ENCODE data around the gene HNRNPLL. TPM values are rescaled to one million over a fixed set of nuclear protein-coding genes. Genes with fewer than 3 reads are reported as not detected.

HNRNPLL gene
- total RNA-seq, 1 donor from 2014 or later, result 55.9 TPM

DNA sequence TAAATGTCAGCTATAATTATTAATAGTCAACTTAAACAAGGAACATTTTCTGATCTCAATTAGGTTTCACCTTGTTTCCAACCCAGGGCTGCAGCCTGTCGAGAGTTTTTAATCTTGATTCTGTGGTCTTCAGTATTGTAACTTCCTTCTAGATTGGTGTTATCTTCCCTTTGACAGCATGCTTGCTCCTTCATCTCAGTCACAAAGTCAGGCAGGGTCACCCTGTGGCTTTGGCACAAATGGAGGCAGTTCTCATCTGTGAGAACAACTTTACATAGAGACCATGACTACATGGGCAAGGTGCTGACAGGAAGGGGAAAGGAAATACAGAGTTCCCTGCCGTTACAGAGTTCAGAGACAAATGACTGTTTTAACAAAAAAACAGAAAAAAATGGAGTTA, 50.5 kb downstream of the HNRNPLL start:
- no peak overlapping the region for H3K27ac Mint-ChIP-seq (ENCODE audit: unreplicated experiment)

DNA sequence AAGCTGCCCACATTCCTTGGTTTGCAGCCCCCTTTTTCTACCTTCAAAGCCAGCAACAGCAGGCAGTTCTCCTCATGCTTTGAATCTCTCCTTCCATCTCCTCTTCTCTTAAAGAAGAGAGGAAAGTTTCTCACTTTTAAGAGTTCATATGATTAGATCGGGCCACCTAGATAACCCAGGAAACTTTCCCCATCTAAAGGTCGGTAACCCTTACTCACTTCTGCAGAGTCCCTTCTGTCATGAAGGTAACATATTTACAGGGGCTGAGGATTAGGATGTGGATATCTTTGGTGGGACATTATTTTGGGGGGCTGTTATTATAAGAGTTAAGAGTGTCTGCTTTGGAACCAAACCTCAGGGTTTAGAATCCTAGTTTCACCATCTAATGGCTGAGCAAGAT, 51.0 kb downstream of the HNRNPLL start:
- H3K4me3 ChIP-seq (ENCODE audit: insufficient read depth, low read depth, low read length), result no peak overlapping the region
- no peak overlapping the region for H3K27ac ChIP-seq (ENCODE audit: low read depth, low read length)
- FAIRE-seq (no peak), DNase-seq (ENCODE audit: low read depth) (no peak)
- peaks cover 7% of the 10 kb centered on the region for H3K36me3 Mint-ChIP-seq (ENCODE audit: low read depth, unreplicated experiment)
- no peak overlapping the region for H3K27ac Mint-ChIP-seq (ENCODE audit: unreplicated experiment)
- H2AFZ ChIP-seq (ENCODE audit: low read depth, low read length), result no peak overlapping the region
- H3K27me3 ChIP-seq (ENCODE audit: insufficient read depth, low read length), result no peaks in the 10 kb centered on the region
- no peaks in the 10 kb centered on the region for H3K27me3 Mint-ChIP-seq (ENCODE audit: low read depth, unreplicated experiment)
- no peaks in the 10 kb centered on the region for H3K9me3 ChIP-seq (ENCODE audit: insufficient read depth, low read depth, low read length)
- no peak overlapping the region for H3K9ac ChIP-seq (ENCODE audit: low read length)
- no peaks in the 10 kb centered on the region for H3K36me3 ChIP-seq (ENCODE audit: insufficient read depth, low read length)
- H4K20me1 ChIP-seq (ENCODE audit: insufficient read depth, low read length), result peaks cover 11% of the 10 kb centered on the region
- no peak overlapping the region for H3K4me2 ChIP-seq (ENCODE audit: low read length)
- no peak overlapping the region for H3K4me3 Mint-ChIP-seq (ENCODE audit: unreplicated experiment)
- H3K4me1 Mint-ChIP-seq (ENCODE audit: low read depth, unreplicated experiment), result peaks cover 2% of the 10 kb centered on the region
- no peaks in the 10 kb centered on the region for H3K4me1 ChIP-seq (ENCODE audit: insufficient read depth, low read length)
- H3K9me3 Mint-ChIP-seq (ENCODE audit: unreplicated experiment), result no peaks in the 10 kb centered on the region
- TF ChIP-seq, protein P1, sequence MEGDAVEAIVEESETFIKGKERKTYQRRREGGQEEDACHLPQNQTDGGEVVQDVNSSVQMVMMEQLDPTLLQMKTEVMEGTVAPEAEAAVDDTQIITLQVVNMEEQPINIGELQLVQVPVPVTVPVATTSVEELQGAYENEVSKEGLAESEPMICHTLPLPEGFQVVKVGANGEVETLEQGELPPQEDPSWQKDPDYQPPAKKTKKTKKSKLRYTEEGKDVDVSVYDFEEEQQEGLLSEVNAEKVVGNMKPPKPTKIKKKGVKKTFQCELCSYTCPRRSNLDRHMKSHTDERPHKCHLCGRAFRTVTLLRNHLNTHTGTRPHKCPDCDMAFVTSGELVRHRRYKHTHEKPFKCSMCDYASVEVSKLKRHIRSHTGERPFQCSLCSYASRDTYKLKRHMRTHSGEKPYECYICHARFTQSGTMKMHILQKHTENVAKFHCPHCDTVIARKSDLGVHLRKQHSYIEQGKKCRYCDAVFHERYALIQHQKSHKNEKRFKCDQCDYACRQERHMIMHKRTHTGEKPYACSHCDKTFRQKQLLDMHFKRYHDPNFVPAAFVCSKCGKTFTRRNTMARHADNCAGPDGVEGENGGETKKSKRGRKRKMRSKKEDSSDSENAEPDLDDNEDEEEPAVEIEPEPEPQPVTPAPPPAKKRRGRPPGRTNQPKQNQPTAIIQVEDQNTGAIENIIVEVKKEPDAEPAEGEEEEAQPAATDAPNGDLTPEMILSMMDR (IDR thresholded peaks at IDR 0.05; ENCODE audit: insufficient read depth, low read depth, low read length), result no peak
- no peak for TF ChIP-seq EZH2 (IDR thresholded peaks at IDR 0.05; ENCODE audit: insufficient read depth, low read length)
- H3K79me2 ChIP-seq (ENCODE audit: insufficient read depth, low read length), result no peaks in the 10 kb centered on the region

More for the DNA sequence above, 50.5 kb downstream of the HNRNPLL start:
- H3K4me2 ChIP-seq (ENCODE audit: low read length), result no peak overlapping the region
- Mint-ChIP-seq H3K9me3 (ENCODE audit: unreplicated experiment) (no peaks in the 10 kb centered on the region), H3K4me3 (ENCODE audit: unreplicated experiment) (no peak overlapping the region), H3K27me3 (ENCODE audit: low read depth, unreplicated experiment) (no peaks in the 10 kb centered on the region), H3K4me1 (ENCODE audit: low read depth, unreplicated experiment) (peaks cover 2% of the 10 kb centered on the region), H3K36me3 (ENCODE audit: low read depth, unreplicated experiment) (peaks cover 7% of the 10 kb centered on the region)
- H3K4me3 ChIP-seq (ENCODE audit: insufficient read depth, low read depth, low read length), result no peak overlapping the region
- no peaks in the 10 kb centered on the region for H3K27me3 ChIP-seq (ENCODE audit: insufficient read depth, low read length)
- no peaks in the 10 kb centered on the region for H3K4me1 ChIP-seq (ENCODE audit: insufficient read depth, low read length)
- DNase-seq (ENCODE audit: low read depth) (no peak), FAIRE-seq (no peak)
- H2AFZ ChIP-seq (ENCODE audit: low read depth, low read length), result no peak overlapping the region
- no peak for TF ChIP-seq EZH2 (IDR thresholded peaks at IDR 0.05; ENCODE audit: insufficient read depth, low read length)
- TF ChIP-seq, protein P1 (IDR thresholded peaks at IDR 0.05; ENCODE audit: insufficient read depth, low read depth, low read length), result no peak
- no peaks in the 10 kb centered on the region for H3K9me3 ChIP-seq (ENCODE audit: insufficient read depth, low read depth, low read length)
- H3K36me3 ChIP-seq (ENCODE audit: insufficient read depth, low read length), result peaks cover 4% of the 10 kb centered on the region
- H3K79me2 ChIP-seq (ENCODE audit: insufficient read depth, low read length), result no peaks in the 10 kb centered on the region
- H3K9ac ChIP-seq (ENCODE audit: low read length), result no peak overlapping the region
- no peak overlapping the region for H3K27ac ChIP-seq (ENCODE audit: low read depth, low read length)
- peaks cover 11% of the 10 kb centered on the region for H4K20me1 ChIP-seq (ENCODE audit: insufficient read depth, low read length)

DNA sequence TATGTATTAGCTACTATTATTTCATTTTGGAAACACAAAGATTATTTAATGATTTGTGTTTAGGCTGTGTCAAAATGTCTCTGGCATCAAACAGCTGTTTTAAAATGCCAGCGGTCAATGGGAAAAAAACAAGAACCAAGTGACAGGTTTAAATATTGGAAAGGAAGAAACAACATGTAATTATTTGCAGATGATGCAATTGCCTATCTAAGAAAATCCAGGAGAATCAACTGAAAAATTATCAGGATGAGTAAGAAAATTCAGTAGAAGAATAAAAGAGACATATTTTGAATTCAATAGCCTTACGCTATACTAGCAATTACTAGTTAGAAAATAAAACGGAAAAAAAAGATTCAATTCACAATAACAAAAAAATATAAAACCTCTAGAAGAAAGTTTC, 51.6 kb downstream of the HNRNPLL start:
- FAIRE-seq, result no peak
- H3K36me3 ChIP-seq (ENCODE audit: insufficient read depth, low read length), result no peaks in the 10 kb centered on the region
- H3K4me2 ChIP-seq (ENCODE audit: low read length), result no peak overlapping the region
- Mint-ChIP-seq H3K27ac (ENCODE audit: unreplicated experiment) (no peak overlapping the region), H3K9me3 (ENCODE audit: unreplicated experiment) (no peaks in the 10 kb centered on the region), H3K4me1 (ENCODE audit: low read depth, unreplicated experiment) (peaks cover 2% of the 10 kb centered on the region), H3K27me3 (ENCODE audit: low read depth, unreplicated experiment) (no peaks in the 10 kb centered on the region), H3K4me3 (ENCODE audit: unreplicated experiment) (no peak overlapping the region), H3K36me3 (ENCODE audit: low read depth, unreplicated experiment) (peaks cover 7% of the 10 kb centered on the region)
- H3K27ac ChIP-seq (ENCODE audit: low read depth, low read length), result no peak overlapping the region
- peaks cover 11% of the 10 kb centered on the region for H4K20me1 ChIP-seq (ENCODE audit: insufficient read depth, low read length)
- DNase-seq (ENCODE audit: low read depth), result no peak
- H3K4me3 ChIP-seq (ENCODE audit: insufficient read depth, low read depth, low read length), result no peak overlapping the region
- no peaks in the 10 kb centered on the region for H3K79me2 ChIP-seq (ENCODE audit: insufficient read depth, low read length)
- H3K9ac ChIP-seq (ENCODE audit: low read length), result no peak overlapping the region
- TF ChIP-seq, protein P1 (IDR thresholded peaks at IDR 0.05; ENCODE audit: insufficient read depth, low read depth, low read length), result no peak
- TF ChIP-seq EZH2 (IDR thresholded peaks at IDR 0.05; ENCODE audit: insufficient read depth, low read length), result no peak
- H2AFZ ChIP-seq (ENCODE audit: low read depth, low read length), result no peak overlapping the region
- H3K27me3 ChIP-seq (ENCODE audit: insufficient read depth, low read length), result no peaks in the 10 kb centered on the region
- no peaks in the 10 kb centered on the region for H3K4me1 ChIP-seq (ENCODE audit: insufficient read depth, low read length)
- no peaks in the 10 kb centered on the region for H3K9me3 ChIP-seq (ENCODE audit: insufficient read depth, low read depth, low read length)

Data from astrocyte (in vitro differentiated cells and primary cell).